Measurements from ENCODE around the gene COL23A1. TPM values are rescaled to one million over a fixed set of nuclear protein-coding genes. Genes with fewer than 3 reads are reported as not detected.

COL23A1 gene
- total RNA-seq, 1 donor from 2014 or later: 0.32 TPM

GRCh38 chr5:178553517-178553916 lies 36.7 kb downstream of the COL23A1 start:
- ATAC-seq: no peak

GRCh38 chr5:178551468-178551867 lies 38.7 kb downstream of the COL23A1 start:
- ATAC-seq: no peak

- ATAC-seq: no peak
These were observed 39.1 kb downstream of the COL23A1 start for GRCh38 chr5:178551059-178551458.

- ATAC-seq: no peak
These were observed 41.4 kb downstream of the COL23A1 start for GRCh38 chr5:178548746-178549145.

GRCh38 chr5:178547753-178548415 lies 42.3 kb downstream of the COL23A1 start:
- ATAC-seq: peak; percentile 35

- no peak for ATAC-seq
These were observed 43.0 kb downstream of the COL23A1 start for GRCh38 chr5:178547052-178547666.

- ATAC-seq: no peak
These were observed 43.5 kb downstream of the COL23A1 start for GRCh38 chr5:178546675-178547033.

GRCh38 chr5:178545941-178546674 lies 44.1 kb downstream of the COL23A1 start:
- ATAC-seq: no peak

- ATAC-seq: no peak
These were observed 45.0 kb downstream of the COL23A1 start for GRCh38 chr5:178545176-178545575.

- no peak for ATAC-seq
These were observed 45.9 kb downstream of the COL23A1 start for GRCh38 chr5:178544166-178544834.

- ATAC-seq: no peak
These were observed 47.7 kb downstream of the COL23A1 start for GRCh38 chr5:178542455-178542854.

GRCh38 chr5:178540526-178540925 lies 49.7 kb downstream of the COL23A1 start:
- no peak for ATAC-seq

- no peak for ATAC-seq
These were observed 51.4 kb downstream of the COL23A1 start for GRCh38 chr5:178538741-178539229.

- no peak for ATAC-seq
These were observed 52.5 kb downstream of the COL23A1 start for GRCh38 chr5:178537467-178538371.

- peak; percentile 28 for ATAC-seq
These were observed 53.4 kb downstream of the COL23A1 start for GRCh38 chr5:178536541-178537466.

- ATAC-seq: no peak
These were observed 54.7 kb downstream of the COL23A1 start for GRCh38 chr5:178535299-178536175.

- ATAC-seq: no peak
These were observed 57.1 kb downstream of the COL23A1 start for GRCh38 chr5:178533136-178533535.

- no peak for ATAC-seq
These were observed 57.5 kb downstream of the COL23A1 start for GRCh38 chr5:178532666-178533065.

GRCh38 chr5:178532236-178532635 lies 58.0 kb downstream of the COL23A1 start:
- no peak for ATAC-seq

GRCh38 chr5:178531786-178532185 lies 58.4 kb downstream of the COL23A1 start:
- ATAC-seq: no peak
